Measurements from ENCODE around the gene PLA2G5. TPM values are rescaled to one million over a fixed set of nuclear protein-coding genes. Genes with fewer than 3 reads are reported as not detected.
A peak's percentile ranks its signal among the peaks of the same experiment; 100 is the strongest.

The PLA2G5 gene
- total RNA-seq, 2 experiments from 2014 or later = not detected

- no peak for TF ChIP-seq CTCF (IDR thresholded peaks at IDR 0.05)
- Mint-ChIP-seq H3K4me3 (no peak overlapping the region), H3K4me1 (ENCODE audit: low read depth) (no peaks in the 10 kb centered on the region), H3K27me3 (peaks cover 27% of the 10 kb centered on the region), H3K9me3 (no peaks in the 10 kb centered on the region), H3K27ac (no peak overlapping the region), H3K36me3 (ENCODE audit: low read depth) (no peaks in the 10 kb centered on the region)
- no peak for ATAC-seq
- CTCF ChIA-PET = no interaction called here
- intact Hi-C loops (cut with micrococcal nuclease) = no loop called here
- no peak for DNase-seq
- POLR2A ChIA-PET = no interaction called here
These were observed 47.2 kb downstream of the PLA2G5 start for GRCh38 chr1:20117236-20117635.

GRCh38 chr1:20119347-20119746 lies 49.4 kb downstream of the PLA2G5 start, which contains the start of gene PLA2G2D:
TSS of gene PLA2G2D (minus strand) at chr1:20119536. CDS start at chr1:20119498, 38 bp downstream.
- ATAC-seq = no peak
- TF ChIP-seq CTCF (IDR thresholded peaks at IDR 0.05) = no peak
- intact Hi-C loops (cut with micrococcal nuclease) = no loop called here
- Mint-ChIP-seq H3K27me3 (peaks cover 24% of the 10 kb centered on the region), H3K4me3 (no peak within 1 kb of the TSS), H3K27ac (no peak within 1 kb of the TSS), H3K36me3 (ENCODE audit: low read depth) (no peaks in the 10 kb centered on the region), H3K4me1 (ENCODE audit: low read depth) (no peaks in the 10 kb centered on the region), H3K9me3 (no peaks in the 10 kb centered on the region)
- no peak for DNase-seq
- ChIA-PET CTCF (interaction anchor here (0.8 kb wide), 1 partner anchor 8 kb away, joined by 3 read pairs; no protein-coding TSS in a partner anchor), POLR2A (no interaction called here)

- H3K27me3 Mint-ChIP-seq = peaks cover 23% of the 10 kb centered on the region
- no peaks in the 10 kb centered on the region for H3K4me1 Mint-ChIP-seq (ENCODE audit: low read depth)
- intact Hi-C loops (cut with micrococcal nuclease) = no loop called here
- H3K9me3 Mint-ChIP-seq = no peaks in the 10 kb centered on the region
- H3K36me3 Mint-ChIP-seq (ENCODE audit: low read depth) = no peaks in the 10 kb centered on the region
- DNase-seq = no peak
- ChIA-PET CTCF (no interaction called here), POLR2A (no interaction called here)
- H3K4me3 Mint-ChIP-seq = no peak overlapping the region
- ATAC-seq = no peak
- H3K27ac Mint-ChIP-seq = no peak overlapping the region
- no peak for TF ChIP-seq CTCF (IDR thresholded peaks at IDR 0.05)
These were observed 50.8 kb downstream of the PLA2G5 start for GRCh38 chr1:20120796-20121195.

GRCh38 chr1:20123722-20124455 lies 53.9 kb downstream of the PLA2G5 start:
- Mint-ChIP-seq H3K9me3 (no peaks in the 10 kb centered on the region), H3K27me3 (peaks cover 18% of the 10 kb centered on the region), H3K4me3 (no peak overlapping the region), H3K27ac (no peak overlapping the region), H3K36me3 (ENCODE audit: low read depth) (no peaks in the 10 kb centered on the region), H3K4me1 (ENCODE audit: low read depth) (no peaks in the 10 kb centered on the region)
- CTCF ChIA-PET = interaction anchor here (1.3 kb wide), 1 partner anchor 28 kb away, joined by 6 read pairs; no protein-coding TSS in a partner anchor
- ATAC-seq = no peak
- intact Hi-C loops (cut with micrococcal nuclease) = no loop called here
- TF ChIP-seq CTCF (IDR thresholded peaks at IDR 0.05) = no peak
- no peak for DNase-seq
- POLR2A ChIA-PET = no interaction called here

- no peaks in the 10 kb centered on the region for H3K9me3 Mint-ChIP-seq
- H3K4me3 Mint-ChIP-seq = no peak overlapping the region
- intact Hi-C loops (cut with micrococcal nuclease) = no loop called here
- H3K27ac Mint-ChIP-seq = no peak overlapping the region
- ChIA-PET POLR2A (no interaction called here), CTCF (interaction anchor here (1.3 kb wide), 1 partner anchor 27 kb away, joined by 6 read pairs; no protein-coding TSS in a partner anchor)
- peaks cover 18% of the 10 kb centered on the region for H3K27me3 Mint-ChIP-seq
- H3K4me1 Mint-ChIP-seq (ENCODE audit: low read depth) = no peaks in the 10 kb centered on the region
- DNase-seq (peak; percentile 7), ATAC-seq (peak; percentile 17)
- TF ChIP-seq CTCF (IDR thresholded peaks at IDR 0.05) = no peak
- H3K36me3 Mint-ChIP-seq (ENCODE audit: low read depth) = no peaks in the 10 kb centered on the region
These were observed 54.6 kb downstream of the PLA2G5 start for GRCh38 chr1:20124456-20125057.

All from activated CD8-positive, alpha-beta T cell treated with anti-CD3 and anti-CD28 coated beads for 36 hours (primary cell).